Measurements from ENCODE around the gene TCEA2.
"Not testable (repeated sequence)": the region's sequence is repeated elsewhere in the genome, so short reads cannot be mapped to it uniquely, and the experiment has no call there.

The TCEA2 gene

GRCh38 chr20:64078934-64079272, 15.9 kb downstream of the TCEA2 start:
- peak overlapping the region; percentile 92 for H3K4me3 ChIP-seq (ENCODE audit: low read length)
- TF ChIP-seq ZNF274 (IDR thresholded peaks at IDR 0.05; ENCODE audit: low read depth, low read length) = no peak

- no peak for TF ChIP-seq ZNF274 (IDR thresholded peaks at IDR 0.05; ENCODE audit: low read depth, low read length)
- H3K4me3 ChIP-seq (ENCODE audit: low read length) = peak within 1 kb of the TSS; percentile 92
Measured at GRCh38 chr20:64079273-64080012, 16.4 kb downstream of the TCEA2 start, which contains the start of gene RGS19. Gene RGS19, minus strand, starts transcription at chr20:64079518. Its CDS starts 2,632 bp downstream, at chr20:64076886.

- TF ChIP-seq ZNF274 (IDR thresholded peaks at IDR 0.05; ENCODE audit: low read depth, low read length) = no peak
- H3K4me3 ChIP-seq (ENCODE audit: low read length) = peak within 1 kb of the TSS; percentile 92
Measured at GRCh38 chr20:64080013-64080812, 17.2 kb downstream of the TCEA2 start, which contains the start of gene OPRL1. Gene OPRL1, plus strand, starts transcription at chr20:64080082. Its CDS starts 12,639 bp downstream, at chr20:64092721.

GRCh38 chr20:64080813-64081623, 18.0 kb downstream of the TCEA2 start:
- no peak for TF ChIP-seq ZNF274 (IDR thresholded peaks at IDR 0.05; ENCODE audit: low read depth, low read length)
- H3K4me3 ChIP-seq (ENCODE audit: low read length) = no peak overlapping the region; the same call in 1 of the 2 replicates

- H3K4me3 ChIP-seq (ENCODE audit: low read length) = no peak overlapping the region
- no peak for TF ChIP-seq ZNF274 (IDR thresholded peaks at IDR 0.05; ENCODE audit: low read depth, low read length)
Measured at GRCh38 chr20:64081624-64081964, 18.6 kb downstream of the TCEA2 start.

- TF ChIP-seq ZNF274 (IDR thresholded peaks at IDR 0.05; ENCODE audit: low read depth, low read length) = no peak
- no peak overlapping the region for H3K4me3 ChIP-seq (ENCODE audit: low read length)
Measured at GRCh38 chr20:64082126-64082731, 19.2 kb downstream of the TCEA2 start.

- H3K4me3 ChIP-seq (ENCODE audit: low read length) = peak overlapping the region; percentile 7; the same call in 1 of the 2 replicates
- TF ChIP-seq ZNF274 (IDR thresholded peaks at IDR 0.05; ENCODE audit: low read depth, low read length) = no peak
Measured at GRCh38 chr20:64082820-64083377, 19.9 kb downstream of the TCEA2 start.

- peak overlapping the region; percentile 7; the same call in 1 of the 2 replicates for H3K4me3 ChIP-seq (ENCODE audit: low read length)
- TF ChIP-seq ZNF274 (IDR thresholded peaks at IDR 0.05; ENCODE audit: low read depth, low read length) = no peak
Measured at GRCh38 chr20:64083378-64083803, 20.4 kb downstream of the TCEA2 start.

GRCh38 chr20:64083804-64084684, 21.0 kb downstream of the TCEA2 start, which contains the start of gene LKAAEAR1:
Gene LKAAEAR1, minus strand, starts transcription at chr20:64084398. Its CDS starts 179 bp downstream, at chr20:64084219.
- H3K4me3 ChIP-seq (ENCODE audit: low read length) = peak within 1 kb of the TSS; percentile 7; the same call in 1 of the 2 replicates
- no peak for TF ChIP-seq ZNF274 (IDR thresholded peaks at IDR 0.05; ENCODE audit: low read depth, low read length)

- TF ChIP-seq ZNF274 (IDR thresholded peaks at IDR 0.05; ENCODE audit: low read depth, low read length) = no peak
- no peak overlapping the region for H3K4me3 ChIP-seq (ENCODE audit: low read length)
Measured at GRCh38 chr20:64084685-64085152, 21.7 kb downstream of the TCEA2 start.

GRCh38 chr20:64086801-64087200, 23.8 kb downstream of the TCEA2 start:
- TF ChIP-seq ZNF274 (IDR thresholded peaks at IDR 0.05; ENCODE audit: low read depth, low read length) = no peak
- H3K4me3 ChIP-seq (ENCODE audit: low read length) = no peak overlapping the region

GRCh38 chr20:64087226-64087825, 24.3 kb downstream of the TCEA2 start:
- H3K4me3 ChIP-seq (ENCODE audit: low read length) = not testable (repeated sequence)

- H3K4me3 ChIP-seq (ENCODE audit: low read length) = not testable (repeated sequence)
Measured at GRCh38 chr20:64088586-64088985, 25.6 kb downstream of the TCEA2 start.

All from GM08714 (cell line).